Measurements from ENCODE around the gene RAB11FIP4. TPM values are rescaled to one million over a fixed set of nuclear protein-coding genes. Genes with fewer than 3 reads are reported as not detected.

Gene RAB11FIP4
- total RNA-seq, 3 donors from 2014 or later: 1.9 to 18.7 (median 11.8) TPM

- peaks cover 2 to 3% of the 10 kb centered on the region in 2 donors for H3K9me3 ChIP-seq
- H3K27ac ChIP-seq: no peak overlapping the region
- H3K4me1 ChIP-seq: no peaks in the 10 kb centered on the region
- H3K36me3 ChIP-seq: no peaks in the 10 kb centered on the region
- no peak overlapping the region for H3K4me3 ChIP-seq
- no peak for TF ChIP-seq POLR2AphosphoS5 (IDR thresholded peaks at IDR 0.05)
- TF ChIP-seq CTCF (IDR thresholded peaks at IDR 0.05): no peak
- no peak for TF ChIP-seq POLR2A (IDR thresholded peaks at IDR 0.05)
- no peaks in the 10 kb centered on the region for H3K27me3 ChIP-seq
- intact Hi-C loops (cut with DNase I; ENCODE audit: low total_unique reads): no loop called here
- DNase-seq (ENCODE audit: low spot score in 2 of 2): no peak
These were observed 127.0 kb downstream of the RAB11FIP4 start for GRCh38 chr17:31518478-31518877.

GRCh38 chr17:31521632-31522283 is 130.3 kb downstream of the RAB11FIP4 start:
- no peaks in the 10 kb centered on the region for H3K36me3 ChIP-seq
- no peak for TF ChIP-seq CTCF (IDR thresholded peaks at IDR 0.05)
- TF ChIP-seq POLR2A (IDR thresholded peaks at IDR 0.05): no peak
- TF ChIP-seq POLR2AphosphoS5 (IDR thresholded peaks at IDR 0.05): no peak
- DNase-seq (ENCODE audit: low spot score in 2 of 2): no peak
- H3K4me3 ChIP-seq: no peak overlapping the region
- H3K27ac ChIP-seq: no peak overlapping the region
- no peaks in the 10 kb centered on the region for H3K4me1 ChIP-seq
- peaks cover 9 to 10% of the 10 kb centered on the region in 2 donors for H3K9me3 ChIP-seq
- no peaks in the 10 kb centered on the region for H3K27me3 ChIP-seq
- intact Hi-C loops (cut with DNase I; ENCODE audit: low total_unique reads): loop anchor here (10.0 kb wide), 1 partner anchor 87 kb away; no protein-coding TSS in a partner anchor

GRCh38 chr17:31522284-31522931 is 130.9 kb downstream of the RAB11FIP4 start:
- Histone ChIP-seq H3K27ac (no peak overlapping the region), H3K27me3 (no peaks in the 10 kb centered on the region), H3K4me3 (no peak overlapping the region), H3K9me3 (peaks cover 9 to 10% of the 10 kb centered on the region in 2 donors), H3K36me3 (no peaks in the 10 kb centered on the region), H3K4me1 (no peaks in the 10 kb centered on the region)
- no peak for DNase-seq (ENCODE audit: low spot score in 2 of 2)
- intact Hi-C loops (cut with DNase I; ENCODE audit: low total_unique reads): loop anchor here (10.0 kb wide), 1 partner anchor 88 kb away; no protein-coding TSS in a partner anchor
- no peak for TF ChIP-seq POLR2A (IDR thresholded peaks at IDR 0.05)
- no peak for TF ChIP-seq POLR2AphosphoS5 (IDR thresholded peaks at IDR 0.05)
- TF ChIP-seq CTCF (IDR thresholded peaks at IDR 0.05): no peak

GRCh38 chr17:31522987-31523495 is 131.6 kb downstream of the RAB11FIP4 start:
- H3K27ac ChIP-seq: no peak overlapping the region
- no peaks in the 10 kb centered on the region for H3K4me1 ChIP-seq
- peaks cover 9 to 10% of the 10 kb centered on the region in 2 donors for H3K9me3 ChIP-seq
- H3K4me3 ChIP-seq: no peak overlapping the region
- H3K36me3 ChIP-seq: no peaks in the 10 kb centered on the region
- H3K27me3 ChIP-seq: no peaks in the 10 kb centered on the region
- TF ChIP-seq CTCF (IDR thresholded peaks at IDR 0.05): no peak
- TF ChIP-seq POLR2AphosphoS5 (IDR thresholded peaks at IDR 0.05): no peak
- TF ChIP-seq POLR2A (IDR thresholded peaks at IDR 0.05): no peak
- intact Hi-C loops (cut with DNase I; ENCODE audit: low total_unique reads): loop anchor here (10.0 kb wide), 1 partner anchor 88 kb away; no protein-coding TSS in a partner anchor
- no peak for DNase-seq (ENCODE audit: low spot score in 2 of 2)

Measured in breast epithelium (tissue), 4 donors.